ENCODE measurements around the gene MIEF1. TPM values are rescaled to one million over a fixed set of nuclear protein-coding genes. Genes with fewer than 3 reads are reported as not detected.

MIEF1 gene
- total and polyA plus RNA-seq, 2 of the 8 experiments (the other 6 are each of a cell fraction or from before 2014, with no cell fraction given) = 16.8 to 32.7 TPM

- TF ChIP-seq, protein P1, sequence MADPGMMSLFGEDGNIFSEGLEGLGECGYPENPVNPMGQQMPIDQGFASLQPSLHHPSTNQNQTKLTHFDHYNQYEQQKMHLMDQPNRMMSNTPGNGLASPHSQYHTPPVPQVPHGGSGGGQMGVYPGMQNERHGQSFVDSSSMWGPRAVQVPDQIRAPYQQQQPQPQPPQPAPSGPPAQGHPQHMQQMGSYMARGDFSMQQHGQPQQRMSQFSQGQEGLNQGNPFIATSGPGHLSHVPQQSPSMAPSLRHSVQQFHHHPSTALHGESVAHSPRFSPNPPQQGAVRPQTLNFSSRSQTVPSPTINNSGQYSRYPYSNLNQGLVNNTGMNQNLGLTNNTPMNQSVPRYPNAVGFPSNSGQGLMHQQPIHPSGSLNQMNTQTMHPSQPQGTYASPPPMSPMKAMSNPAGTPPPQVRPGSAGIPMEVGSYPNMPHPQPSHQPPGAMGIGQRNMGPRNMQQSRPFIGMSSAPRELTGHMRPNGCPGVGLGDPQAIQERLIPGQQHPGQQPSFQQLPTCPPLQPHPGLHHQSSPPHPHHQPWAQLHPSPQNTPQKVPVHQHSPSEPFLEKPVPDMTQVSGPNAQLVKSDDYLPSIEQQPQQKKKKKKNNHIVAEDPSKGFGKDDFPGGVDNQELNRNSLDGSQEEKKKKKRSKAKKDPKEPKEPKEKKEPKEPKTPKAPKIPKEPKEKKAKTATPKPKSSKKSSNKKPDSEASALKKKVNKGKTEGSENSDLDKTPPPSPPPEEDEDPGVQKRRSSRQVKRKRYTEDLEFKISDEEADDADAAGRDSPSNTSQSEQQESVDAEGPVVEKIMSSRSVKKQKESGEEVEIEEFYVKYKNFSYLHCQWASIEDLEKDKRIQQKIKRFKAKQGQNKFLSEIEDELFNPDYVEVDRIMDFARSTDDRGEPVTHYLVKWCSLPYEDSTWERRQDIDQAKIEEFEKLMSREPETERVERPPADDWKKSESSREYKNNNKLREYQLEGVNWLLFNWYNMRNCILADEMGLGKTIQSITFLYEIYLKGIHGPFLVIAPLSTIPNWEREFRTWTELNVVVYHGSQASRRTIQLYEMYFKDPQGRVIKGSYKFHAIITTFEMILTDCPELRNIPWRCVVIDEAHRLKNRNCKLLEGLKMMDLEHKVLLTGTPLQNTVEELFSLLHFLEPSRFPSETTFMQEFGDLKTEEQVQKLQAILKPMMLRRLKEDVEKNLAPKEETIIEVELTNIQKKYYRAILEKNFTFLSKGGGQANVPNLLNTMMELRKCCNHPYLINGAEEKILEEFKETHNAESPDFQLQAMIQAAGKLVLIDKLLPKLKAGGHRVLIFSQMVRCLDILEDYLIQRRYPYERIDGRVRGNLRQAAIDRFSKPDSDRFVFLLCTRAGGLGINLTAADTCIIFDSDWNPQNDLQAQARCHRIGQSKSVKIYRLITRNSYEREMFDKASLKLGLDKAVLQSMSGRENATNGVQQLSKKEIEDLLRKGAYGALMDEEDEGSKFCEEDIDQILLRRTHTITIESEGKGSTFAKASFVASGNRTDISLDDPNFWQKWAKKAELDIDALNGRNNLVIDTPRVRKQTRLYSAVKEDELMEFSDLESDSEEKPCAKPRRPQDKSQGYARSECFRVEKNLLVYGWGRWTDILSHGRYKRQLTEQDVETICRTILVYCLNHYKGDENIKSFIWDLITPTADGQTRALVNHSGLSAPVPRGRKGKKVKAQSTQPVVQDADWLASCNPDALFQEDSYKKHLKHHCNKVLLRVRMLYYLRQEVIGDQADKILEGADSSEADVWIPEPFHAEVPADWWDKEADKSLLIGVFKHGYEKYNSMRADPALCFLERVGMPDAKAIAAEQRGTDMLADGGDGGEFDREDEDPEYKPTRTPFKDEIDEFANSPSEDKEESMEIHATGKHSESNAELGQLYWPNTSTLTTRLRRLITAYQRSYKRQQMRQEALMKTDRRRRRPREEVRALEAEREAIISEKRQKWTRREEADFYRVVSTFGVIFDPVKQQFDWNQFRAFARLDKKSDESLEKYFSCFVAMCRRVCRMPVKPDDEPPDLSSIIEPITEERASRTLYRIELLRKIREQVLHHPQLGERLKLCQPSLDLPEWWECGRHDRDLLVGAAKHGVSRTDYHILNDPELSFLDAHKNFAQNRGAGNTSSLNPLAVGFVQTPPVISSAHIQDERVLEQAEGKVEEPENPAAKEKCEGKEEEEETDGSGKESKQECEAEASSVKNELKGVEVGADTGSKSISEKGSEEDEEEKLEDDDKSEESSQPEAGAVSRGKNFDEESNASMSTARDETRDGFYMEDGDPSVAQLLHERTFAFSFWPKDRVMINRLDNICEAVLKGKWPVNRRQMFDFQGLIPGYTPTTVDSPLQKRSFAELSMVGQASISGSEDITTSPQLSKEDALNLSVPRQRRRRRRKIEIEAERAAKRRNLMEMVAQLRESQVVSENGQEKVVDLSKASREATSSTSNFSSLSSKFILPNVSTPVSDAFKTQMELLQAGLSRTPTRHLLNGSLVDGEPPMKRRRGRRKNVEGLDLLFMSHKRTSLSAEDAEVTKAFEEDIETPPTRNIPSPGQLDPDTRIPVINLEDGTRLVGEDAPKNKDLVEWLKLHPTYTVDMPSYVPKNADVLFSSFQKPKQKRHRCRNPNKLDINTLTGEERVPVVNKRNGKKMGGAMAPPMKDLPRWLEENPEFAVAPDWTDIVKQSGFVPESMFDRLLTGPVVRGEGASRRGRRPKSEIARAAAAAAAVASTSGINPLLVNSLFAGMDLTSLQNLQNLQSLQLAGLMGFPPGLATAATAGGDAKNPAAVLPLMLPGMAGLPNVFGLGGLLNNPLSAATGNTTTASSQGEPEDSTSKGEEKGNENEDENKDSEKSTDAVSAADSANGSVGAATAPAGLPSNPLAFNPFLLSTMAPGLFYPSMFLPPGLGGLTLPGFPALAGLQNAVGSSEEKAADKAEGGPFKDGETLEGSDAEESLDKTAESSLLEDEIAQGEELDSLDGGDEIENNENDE (IDR thresholded peaks at IDR 0.05; ENCODE audit: insufficient replicate concordance, low read length) = no peak
- TF ChIP-seq SIX5 (IDR thresholded peaks at IDR 0.05; ENCODE audit: low read depth, low read length) (peak; percentile 84), BRCA1 (IDR thresholded peaks at IDR 0.05; ENCODE audit: low read depth, low read length) (no peak), SAP30 (IDR thresholded peaks at IDR 0.05; ENCODE audit: insufficient read depth, insufficient replicate concordance, low read length) (no peak), SIRT6 (IDR thresholded peaks at IDR 0.05; ENCODE audit: low read length) (no peak), CBX5 (IDR thresholded peaks at IDR 0.05; ENCODE audit: low read depth, low read length) (no peak), EGR1 (IDR thresholded peaks at IDR 0.05; ENCODE audit: borderline replicate concordance, low read depth, low read length) (no peak), YY1 (IDR thresholded peaks at IDR 0.05; ENCODE audit: low read depth, low read length) (peak; percentile 96), POLR2AphosphoS5 (IDR thresholded peaks at IDR 0.05; ENCODE audit: low read depth, low read length) (no peak), RFX5 (IDR thresholded peaks at IDR 0.05; ENCODE audit: borderline replicate concordance, low read depth, low read length) (no peak), TAF1 (IDR thresholded peaks at IDR 0.05; ENCODE audit: low read depth, low read length) (no peak), SIN3A (conservative IDR thresholded peaks at IDR 0.05 in 1 of 2, IDR thresholded peaks at IDR 0.05 in 1 of 2; ENCODE audit: low read depth in 1 of 2, low read length in 2 of 2) (no peak)
Measured at GRCh38 chr22:39490135-39490798, 11.8 kb upstream of the MIEF1 start (continued).
